ENCODE results near the gene MSI2.

Gene MSI2

GRCh38 chr17:57406981-57407286, 150.6 kb downstream of the MSI2 start:
- no peak overlapping the region for H3K4me3 ChIP-seq (ENCODE audit: low read depth, low read length)

- H3K4me3 ChIP-seq (ENCODE audit: low read depth, low read length), result no peak overlapping the region
Measured at GRCh38 chr17:57407287-57408070, 151.2 kb downstream of the MSI2 start.

- no peak overlapping the region for H3K4me3 ChIP-seq (ENCODE audit: low read depth, low read length)
Measured at GRCh38 chr17:57408071-57408811, 151.9 kb downstream of the MSI2 start.

- H3K4me3 ChIP-seq (ENCODE audit: low read depth, low read length), result no peak overlapping the region
Measured at GRCh38 chr17:57410169-57410568, 153.8 kb downstream of the MSI2 start.

- no peak overlapping the region for H3K4me3 ChIP-seq (ENCODE audit: low read depth, low read length)
Measured at GRCh38 chr17:57412520-57413096, 156.3 kb downstream of the MSI2 start.

- H3K4me3 ChIP-seq (ENCODE audit: low read depth, low read length), result no peak overlapping the region
Measured at GRCh38 chr17:57413848-57414651, 157.7 kb downstream of the MSI2 start.

GRCh38 chr17:57415751-57416207, 159.5 kb downstream of the MSI2 start:
- H3K4me3 ChIP-seq (ENCODE audit: low read depth, low read length), result no peak overlapping the region

GRCh38 chr17:57416369-57416768, 160.0 kb downstream of the MSI2 start:
- H3K4me3 ChIP-seq (ENCODE audit: low read depth, low read length), result no peak overlapping the region

GRCh38 chr17:57417956-57418355, 161.6 kb downstream of the MSI2 start:
- no peak overlapping the region for H3K4me3 ChIP-seq (ENCODE audit: low read depth, low read length)

GRCh38 chr17:57418463-57419246, 162.3 kb downstream of the MSI2 start:
- no peak overlapping the region for H3K4me3 ChIP-seq (ENCODE audit: low read depth, low read length)

GRCh38 chr17:57419940-57420550, 163.7 kb downstream of the MSI2 start:
- H3K4me3 ChIP-seq (ENCODE audit: low read depth, low read length), result no peak overlapping the region

GRCh38 chr17:57420734-57421717, 164.7 kb downstream of the MSI2 start:
- no peak overlapping the region for H3K4me3 ChIP-seq (ENCODE audit: low read depth, low read length)

GRCh38 chr17:57422574-57423164, 166.3 kb downstream of the MSI2 start:
- no peak overlapping the region for H3K4me3 ChIP-seq (ENCODE audit: low read depth, low read length)

- no peak overlapping the region for H3K4me3 ChIP-seq (ENCODE audit: low read depth, low read length)
Measured at GRCh38 chr17:57423541-57423940, 167.2 kb downstream of the MSI2 start.

- no peak overlapping the region for H3K4me3 ChIP-seq (ENCODE audit: low read depth, low read length)
Measured at GRCh38 chr17:57424273-57424672, 167.9 kb downstream of the MSI2 start.

GRCh38 chr17:57424777-57425188, 168.5 kb downstream of the MSI2 start:
- no peak overlapping the region for H3K4me3 ChIP-seq (ENCODE audit: low read depth, low read length)

GRCh38 chr17:57425431-57425830, 169.1 kb downstream of the MSI2 start:
- no peak overlapping the region for H3K4me3 ChIP-seq (ENCODE audit: low read depth, low read length)
